HFFc6 (cell line): ENCODE results near the gene LRRC8A. TPM values are rescaled to one million over a fixed set of nuclear protein-coding genes. Genes with fewer than 3 reads are reported as not detected.
A peak's percentile ranks its signal among the peaks of the same experiment; 100 is the strongest.

Experiments
- DNase-seq: peaks from one replicate; pipeline ENCODE4 v3.0.0-alpha.2; 2018
- H3K27ac Mint-ChIP-seq: 2 replicates; pipeline ENCODE4 v1.8.0; 2020; ENCODE audit warnings: mild to moderate bottlenecking, mixed read lengths
- H3K27me3 Mint-ChIP-seq: 2 replicates; pipeline ENCODE4 v1.8.0; 2021; ENCODE audit warnings: mild to moderate bottlenecking, moderate library complexity, mixed read lengths; ENCODE audit not compliant: insufficient read depth
- H3K36me3 Mint-ChIP-seq: 2 replicates; pipeline ENCODE4 v1.8.0; 2021; ENCODE audit warnings: low read depth, mixed read lengths
- H3K4me1 Mint-ChIP-seq: 2 replicates; pipeline ENCODE4 v1.8.0; 2020; ENCODE audit warnings: low read depth, mixed read lengths
- H3K4me3 Mint-ChIP-seq: 2 replicates; pipeline ENCODE4 v1.8.0; 2020; ENCODE audit warnings: mild to moderate bottlenecking, moderate library complexity, mixed read lengths
- H3K9me3 Mint-ChIP-seq: 2 replicates; pipeline ENCODE4 v1.8.0; 2020; ENCODE audit warnings: mild to moderate bottlenecking, mixed read lengths
- CTCF ChIP-seq: fragments of 200-600 bp; sonication (generic); IDR thresholded peaks from 2 replicates; pipeline ENCODE4 v1.5.0; 2021; ENCODE audit warnings: antibody characterized with exemption, mild to moderate bottlenecking
- long read RNA-seq: library from polyadenylated mRNA; unstranded; transcript quantifications from one replicate; pipeline ENCODE4 v2.0.0, GENCODE V29; 2019
- total RNA-seq, 6 experiments: library from RNA; stranded (reverse); fragmentation: NEBNext Ultra II Directional; extraction: Animal tissue kit (Norgen Biotek cat#: 25700); gene quantifications; 2 replicates in 1 of 6; 3 replicates in 5 of 6; pipeline ENCODE4 v1.2.3, GENCODE V29; 2021

The LRRC8A gene
- 10 to 100 TPM; 37.8 to 51.9 (median 39.6) TPM for total RNA-seq
- long read RNA-seq, full-length matches to known transcripts, result 1 of 26 reads
- long read RNA-seq, partial matches to known transcripts, result 25 of 26 reads
- long read RNA-seq, other reads (novel, unspliced or antisense), result 0 of 26 reads

DNA sequence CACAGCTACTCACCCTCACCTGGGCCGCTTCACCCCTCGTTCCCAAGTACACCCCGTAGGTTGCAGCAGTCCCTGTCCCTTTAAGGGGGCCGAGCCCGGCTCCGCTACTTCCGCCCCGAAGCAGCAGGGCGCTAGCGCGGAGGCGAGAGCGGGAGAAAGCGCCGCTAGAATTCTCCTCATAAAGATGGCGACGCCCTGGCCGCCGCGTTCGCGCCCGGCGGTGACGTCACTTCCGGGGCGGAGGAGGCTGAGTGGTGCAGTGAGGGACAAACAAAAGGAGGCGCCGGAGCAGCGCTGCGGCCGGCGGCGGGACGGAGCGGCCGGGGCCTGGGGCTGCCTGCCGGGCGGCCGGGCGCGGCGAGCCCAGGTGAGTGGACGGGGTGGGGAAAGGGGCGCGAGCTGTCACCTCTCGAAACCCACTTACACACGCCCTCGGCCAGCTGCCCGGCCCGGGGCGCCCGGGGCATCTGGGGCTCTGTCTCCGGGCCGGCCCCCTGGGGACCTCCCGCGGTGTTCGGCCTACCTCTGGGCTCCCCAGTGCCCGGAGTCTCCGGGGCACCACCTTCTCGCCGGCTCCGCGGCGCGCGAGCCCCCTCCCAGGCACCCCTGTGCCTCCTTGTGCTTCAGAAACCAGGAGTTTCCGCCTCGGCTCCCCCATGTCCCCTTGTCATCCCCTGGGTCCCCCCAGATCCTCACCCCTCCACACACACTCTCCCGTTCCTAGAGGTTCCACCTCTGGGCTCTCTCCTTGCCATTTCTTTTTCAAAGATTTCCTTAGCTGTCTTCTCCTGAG is at the start of gene LRRC8A, which contains the start of gene KYAT1:
Gene LRRC8A, plus strand, starts transcription at position 250 of the 793 bp plus-strand sequence. CDS start 25,032 bp downstream, outside the sequence.
Gene KYAT1, minus strand, starts transcription at position 67 of the 793 bp plus-strand sequence. CDS start 36,545 bp downstream, outside the sequence.
- Mint-ChIP-seq H3K4me3 (peak within 1 kb of the TSS; percentile 99), H3K27ac (peak within 1 kb of the TSS; percentile 85), H3K27me3 (no peaks in the 10 kb centered on the region; the same call in 1 of the 2 replicates), H3K9me3 (no peaks in the 10 kb centered on the region), H3K4me1 (peaks cover 52% of the 10 kb centered on the region), H3K36me3 (peaks cover 22% of the 10 kb centered on the region)
- DNase-seq, result peak; percentile 95
- peak; percentile 24; the same call in 1 of the 2 replicates for TF ChIP-seq CTCF

GRCh38 chr9:128833696-128834095 is 48.2 kb upstream of the LRRC8A start:
- no peak for TF ChIP-seq CTCF
- Mint-ChIP-seq H3K27me3 (peaks cover 2% of the 10 kb centered on the region; the same call in 1 of the 2 replicates), H3K36me3 (peaks cover 17% of the 10 kb centered on the region), H3K9me3 (no peaks in the 10 kb centered on the region), H3K4me3 (no peak overlapping the region), H3K4me1 (peaks cover 6% of the 10 kb centered on the region), H3K27ac (no peak overlapping the region)
- DNase-seq, result no peak

- no peak overlapping the region for H3K4me3 Mint-ChIP-seq
- no peaks in the 10 kb centered on the region for H3K4me1 Mint-ChIP-seq
- no peaks in the 10 kb centered on the region for H3K9me3 Mint-ChIP-seq
- H3K36me3 Mint-ChIP-seq, result peaks cover 12% of the 10 kb centered on the region
- H3K27me3 Mint-ChIP-seq, result no peaks in the 10 kb centered on the region
- no peak overlapping the region for H3K27ac Mint-ChIP-seq
- DNase-seq, result no peak
- TF ChIP-seq CTCF, result no peak
Measured at GRCh38 chr9:128835246-128836210, 46.4 kb upstream of the LRRC8A start.

GRCh38 chr9:128836509-128837145 is 45.3 kb upstream of the LRRC8A start:
- H3K4me1 Mint-ChIP-seq, result no peaks in the 10 kb centered on the region
- no peak overlapping the region for H3K4me3 Mint-ChIP-seq
- H3K36me3 Mint-ChIP-seq, result peaks cover 12% of the 10 kb centered on the region
- no peak overlapping the region for H3K27ac Mint-ChIP-seq
- H3K27me3 Mint-ChIP-seq, result no peaks in the 10 kb centered on the region
- no peak for TF ChIP-seq CTCF
- DNase-seq, result no peak
- no peaks in the 10 kb centered on the region for H3K9me3 Mint-ChIP-seq

GRCh38 chr9:128838338-128838737 is 43.6 kb upstream of the LRRC8A start:
- DNase-seq, result no peak
- H3K27me3 Mint-ChIP-seq, result no peaks in the 10 kb centered on the region; the same call in 1 of the 2 replicates
- H3K9me3 Mint-ChIP-seq, result no peaks in the 10 kb centered on the region
- H3K36me3 Mint-ChIP-seq, result peaks cover 12% of the 10 kb centered on the region
- H3K4me1 Mint-ChIP-seq, result no peaks in the 10 kb centered on the region
- H3K4me3 Mint-ChIP-seq, result no peak overlapping the region
- no peak for TF ChIP-seq CTCF
- no peak overlapping the region; the same call in 1 of the 2 replicates for H3K27ac Mint-ChIP-seq
